IMR-90 (cell line): ENCODE measurements around the gene POLD4. TPM values are rescaled to one million over a fixed set of nuclear protein-coding genes. Genes with fewer than 3 reads are reported as not detected.

Experiments used
- ATAC-seq: fragments of 200-7000 bp; cut with Tn5 transposase; 2 replicates; pipeline ENCODE4 v1.9.1; 2020; ENCODE audit warnings: low read depth, mild to moderate bottlenecking, moderate library complexity
- BruUV-seq: library from RNA; stranded (reverse); fragments of 400-500 nt; replicated peaks from 2 replicates; lab custom pipeline; 2021; lab: Mats Ljungman, UMichigan
- CTCF ChIA-PET: fragments of 300-600 bp; formaldehyde crosslinking; extraction: SDS; loops from one replicate; lab custom pipeline; 2021; ENCODE audit warnings: antibody characterized with exemption; lab: Yijun Ruan, JAX
- POLR2A ChIA-PET: fragments of 300-600 bp; sonication (Branson Sonifier 250); formaldehyde crosslinking; loops from one replicate; lab custom pipeline; 2022; ENCODE audit warnings: antibody characterized with exemption; ENCODE audit not compliant: unreplicated experiment; lab: Charles Lee
- DNase-seq: peaks from one replicate; pipeline ENCODE4 v3.0.0; 2013
- H2AFZ ChIP-seq: replicated peaks from 2 replicates; pipeline ENCODE3; 2013; ENCODE audit warnings: low read length, mild to moderate bottlenecking; ENCODE audit not compliant: poor library complexity
- H2AK5ac ChIP-seq: 2 replicates; pipeline ENCODE4 v1.6.1; 2013; ENCODE audit warnings: low read depth, low read length, inconsistent platforms
- H2AK9ac ChIP-seq: replicated peaks from 2 replicates; pipeline ENCODE3; 2013; ENCODE audit warnings: mild to moderate bottlenecking, low read depth, low read length, moderate library complexity; ENCODE audit not compliant: poor library complexity
- H2BK120ac ChIP-seq: 2 replicates; pipeline ENCODE4 v1.6.1; 2013; ENCODE audit warnings: low read depth, low read length, inconsistent platforms
- H2BK15ac ChIP-seq: 3 replicates; pipeline ENCODE4 v1.6.1; 2013; ENCODE audit warnings: low read depth, low read length, inconsistent platforms
- H2BK20ac ChIP-seq: 2 replicates; pipeline ENCODE4 v1.6.1; 2013; ENCODE audit warnings: low read depth, mild to moderate bottlenecking, inconsistent platforms, low read length, moderate library complexity
- H2BK5ac ChIP-seq: 2 replicates; pipeline ENCODE4 v1.6.1; 2013; ENCODE audit warnings: mild to moderate bottlenecking, low read depth, low read length, inconsistent platforms; ENCODE audit not compliant: poor library complexity, severe bottlenecking
- H3K14ac ChIP-seq: replicated peaks from 2 replicates; pipeline ENCODE4 v1.6.1; 2013; ENCODE audit warnings: low read depth, low read length, inconsistent platforms
- H3K18ac ChIP-seq: 2 replicates; pipeline ENCODE4 v1.6.1; 2013; ENCODE audit warnings: low read depth, low read length, control low read depth
- H3K23ac ChIP-seq: 2 replicates; pipeline ENCODE4 v1.6.1; 2013; ENCODE audit warnings: low read depth, low read length, inconsistent platforms
- H3K27ac ChIP-seq: 2 replicates; pipeline ENCODE4 v1.5.1; 2013; ENCODE audit warnings: mild to moderate bottlenecking, control low read depth, low read length; ENCODE audit not compliant: insufficient read depth
- H3K27me3 ChIP-seq: 2 replicates; pipeline ENCODE4 v1.6.1; 2013; ENCODE audit warnings: low read length; ENCODE audit not compliant: control insufficient read depth, insufficient read depth
- H3K36me3 ChIP-seq: 2 replicates; pipeline ENCODE4 v1.6.1; 2013; ENCODE audit warnings: low read length, mixed read lengths; ENCODE audit not compliant: control insufficient read depth, insufficient read depth
- H3K4ac ChIP-seq: 2 replicates; pipeline ENCODE4 v1.6.1; 2013; ENCODE audit warnings: low read depth, low read length, inconsistent platforms
- H3K4me1 ChIP-seq: 2 replicates; pipeline ENCODE4 v1.6.1; 2013; ENCODE audit warnings: low read length, mixed read lengths; ENCODE audit not compliant: control insufficient read depth, insufficient read depth
- H3K4me2 ChIP-seq: 2 replicates; pipeline ENCODE4 v1.6.1; 2013; ENCODE audit warnings: low read depth, mild to moderate bottlenecking, control low read depth, low read length, moderate library complexity
- H3K4me3 ChIP-seq: 2 replicates; pipeline ENCODE4 v1.5.1; 2013; ENCODE audit warnings: low read depth, mild to moderate bottlenecking, control low read depth, low read length, moderate library complexity; ENCODE audit not compliant: insufficient read depth
- H3K56ac ChIP-seq: 2 replicates; pipeline ENCODE4 v1.6.1; 2013; ENCODE audit warnings: low read length, inconsistent platforms; ENCODE audit not compliant: insufficient read depth; ENCODE audit errors: extremely low read depth
- H3K79me1 ChIP-seq, 2 experiments: 2 replicates each; pipeline ENCODE4 v1.6.1; 2013; ENCODE audit warnings: low read length in 2 of 2, inconsistent platforms in 1 of 2, low read depth in 1 of 2
- H3K9ac ChIP-seq: 2 replicates; pipeline ENCODE4 v1.6.1; 2013; ENCODE audit warnings: low read depth, low read length, control low read depth
- H3K9me1 ChIP-seq: 2 replicates; pipeline ENCODE4 v1.6.1; 2013; ENCODE audit warnings: low read length, inconsistent platforms; ENCODE audit not compliant: insufficient read depth
- H3K9me3 ChIP-seq: 2 replicates; pipeline ENCODE4 v1.6.1; 2013; ENCODE audit warnings: low read length; ENCODE audit not compliant: control insufficient read depth, insufficient read depth
- H4K20me1 ChIP-seq: 2 replicates; pipeline ENCODE4 v1.6.1; 2013; ENCODE audit warnings: low read length, inconsistent platforms; ENCODE audit not compliant: insufficient read depth
- H4K5ac ChIP-seq: 2 replicates; pipeline ENCODE4 v1.6.1; 2013; ENCODE audit warnings: mild to moderate bottlenecking, low read depth, low read length, control low read depth
- H4K8ac ChIP-seq, 2 experiments: 2 replicates each; pipeline ENCODE4 v1.6.1; 2013; ENCODE audit warnings: low read depth in 2 of 2, low read length in 2 of 2, control low read depth in 1 of 2, inconsistent platforms in 1 of 2
- H4K91ac ChIP-seq: 2 replicates; pipeline ENCODE4 v1.6.1; 2013; ENCODE audit warnings: low read depth, low read length, inconsistent platforms; ENCODE audit not compliant: insufficient read depth
- BHLHE40 ChIP-seq: fragments of 150-350 bp; IDR thresholded peaks from 2 replicates; pipeline ENCODE4 v1.6.1; 2016; ENCODE audit warnings: mild to moderate bottlenecking, low read depth, low read length
- CTCF ChIP-seq: conservative IDR thresholded peaks from 2 replicates; pipeline ENCODE4 v1.5.1; 2012; ENCODE audit warnings: mild to moderate bottlenecking, low read depth, low read length, improper control_type of control experiment
- ELK1 ChIP-seq: fragments of 150-350 bp; IDR thresholded peaks from 2 replicates; pipeline ENCODE4 v1.6.1; 2016; ENCODE audit warnings: low read depth, mild to moderate bottlenecking, low read length, moderate library complexity, borderline replicate concordance
- FOS ChIP-seq: fragments of 150-350 bp; IDR thresholded peaks from 2 replicates; pipeline ENCODE4 v1.6.1; 2016; ENCODE audit warnings: low read depth, low read length
- MAFK ChIP-seq: IDR thresholded peaks from 2 replicates; pipeline ENCODE4 v1.6.1; 2012; ENCODE audit warnings: low read depth, low read length, improper control_type of control experiment
- MAZ ChIP-seq: IDR thresholded peaks from 2 replicates; pipeline ENCODE4 v1.6.1; 2012; ENCODE audit warnings: low read depth, mild to moderate bottlenecking, low read length, improper control_type of control experiment, moderate library complexity, borderline replicate concordance
- MXI1 ChIP-seq: IDR thresholded peaks from 2 replicates; pipeline ENCODE4 v1.6.1; 2012; ENCODE audit warnings: low read depth, mild to moderate bottlenecking, low read length, moderate library complexity, borderline replicate concordance
- NFE2L2 ChIP-seq: fragments of 150-350 bp; IDR thresholded peaks from 2 replicates; pipeline ENCODE4 v1.6.1; 2016; ENCODE audit warnings: low read depth, mild to moderate bottlenecking, low read length
- POLR2A ChIP-seq: IDR thresholded peaks from 2 replicates; pipeline ENCODE4 v1.6.1; 2012; ENCODE audit warnings: mild to moderate bottlenecking, low read depth, low read length
- RAD21 ChIP-seq: IDR thresholded peaks from 2 replicates; pipeline ENCODE4 v1.6.1; 2012; ENCODE audit warnings: low read length, improper control_type of control experiment
- RCOR1 ChIP-seq: IDR thresholded peaks from 2 replicates; pipeline ENCODE4 v1.6.1; 2012; ENCODE audit warnings: mild to moderate bottlenecking, low read length, improper control_type of control experiment; ENCODE audit not compliant: insufficient replicate concordance
- RFX5 ChIP-seq: IDR thresholded peaks from 2 replicates; pipeline ENCODE4 v1.8.0; 2012; ENCODE audit warnings: low read depth, mild to moderate bottlenecking, low read length, moderate library complexity
- SMC3 ChIP-seq: fragments of 150-350 bp; IDR thresholded peaks from 2 replicates; pipeline ENCODE4 v1.6.1; 2016; ENCODE audit warnings: low read depth, mild to moderate bottlenecking, antibody characterized with exemption, low read length, moderate library complexity
- USF2 ChIP-seq: fragments of 150-350 bp; IDR thresholded peaks from 2 replicates; pipeline ENCODE4 v1.6.1; 2017; ENCODE audit warnings: mild to moderate bottlenecking, antibody characterized with exemption, low read length, low read depth
- WGBS, 2 experiments: methylation state at CpG; one replicate each; pipeline versions ENCODE4 v1.1.5 to v1.1.7; 2013; ENCODE audit warnings: missing lambda C conversion rate in 2 of 2; ENCODE audit not compliant: insufficient read length in 1 of 2; ENCODE audit errors: extremely low coverage in 2 of 2; 5-methylcytosine and 5-hydroxymethylcytosine counted together
- dilution Hi-C: fragments of 300-500 bp; cut with HindIII; formaldehyde crosslinking; loops from one replicate; pipeline ENCODE4 v1.14.3; 2018; ENCODE audit warnings: low sequenced_read_pairs; ENCODE audit not compliant: unreplicated experiment
- in situ Hi-C: fragments of 300-500 bp; cut with MboI; formaldehyde crosslinking; loops from 3 replicates; pipeline ENCODE4 v1.14.3; 2019; ENCODE audit warnings: low sequenced_read_pairs, inconsistent platforms, mixed read lengths
- intact Hi-C: fragments of 100-400 bp; cut with micrococcal nuclease; formaldehyde crosslinking; loops from 2 replicates; pipeline ENCODE4 v1.10.0; 2022
- polyA plus RNA-seq, 3 experiments: library from polyadenylated mRNA; depleted of rRNA; stranded (reverse); fragments of >200 nt; gene quantifications; 2 replicates each; pipeline ENCODE4 v1.2.3, GENCODE V29; 2012; ENCODE audit warnings: low replicate concordance in 1 of 3
- total RNA-seq: library from RNA; depleted of rRNA; stranded (reverse); fragments of >200 nt; gene quantifications from 2 replicates; pipeline ENCODE4 v1.2.3, GENCODE V29; 2012

Gene POLD4
- total and polyA plus RNA-seq, 2 of the 4 experiments (the other 2 are of a cell fraction) = 46.4 to 133 TPM

GRCh38 chr11:67316882-67317204 lies 36.5 kb downstream of the POLD4 start (continued):
- TF ChIP-seq RCOR1 = no peak

GRCh38 chr11:67315325-67315909 lies 37.9 kb downstream of the POLD4 start:
- Histone ChIP-seq H4K20me1 (no peaks in the 10 kb centered on the region; the same call in 1 of the 2 replicates), H3K27ac (no peak overlapping the region), H2AK9ac (no peak overlapping the region), H2AK5ac (no peak overlapping the region), H3K79me1 (no peaks in the 10 kb centered on the region; a peak in 1 of 4 replicates), H3K4me3 (no peak overlapping the region), H3K36me3 (peaks cover 6% of the 10 kb centered on the region; the same call in 1 of the 2 replicates), H4K91ac (no peak overlapping the region), H3K18ac (no peak overlapping the region), H3K27me3 (no peaks in the 10 kb centered on the region), H4K8ac (no peak overlapping the region), H3K14ac (no peak overlapping the region), H3K56ac (no peak overlapping the region), H2BK5ac (no peak overlapping the region), H3K9me1 (peaks cover under 1% of the 10 kb centered on the region; the same call in 1 of the 2 replicates), H2BK20ac (no peak overlapping the region), H3K23ac (no peak overlapping the region), H2AFZ (no peak overlapping the region), H3K4me1 (0 out of 2 replicates have a peak, but pooled peaks cover 2% of the 10 kb centered on the region), H3K9ac (no peak overlapping the region), H2BK120ac (no peak overlapping the region), H3K4ac (no peak overlapping the region), H4K5ac (no peak overlapping the region), H3K9me3 (no peaks in the 10 kb centered on the region), H3K4me2 (no peak overlapping the region), H2BK15ac (no peak overlapping the region)
- no TSS peak for BruUV-seq
- in situ Hi-C loops (loop anchor here (5.0 to 10.0 kb wide), 2 partner anchors 53 to 231 kb away; no protein-coding TSS in a partner anchor), intact Hi-C loops (no loop called here), dilution Hi-C loops (no loop called here)
- ChIA-PET POLR2A (no interaction called here), CTCF (no interaction called here)
- no peak for DNase-seq
- ATAC-seq = no peak
- WGBS, 2 experiments = no CpG with 5 or more reads among the region's 9 CpGs
- no peak for TF ChIP-seq MAFK
- no peak for TF ChIP-seq BHLHE40
- no peak for TF ChIP-seq SMC3
- TF ChIP-seq MAZ = no peak
- TF ChIP-seq RCOR1 = no peak
- TF ChIP-seq ELK1 = no peak
- no peak for TF ChIP-seq MXI1
- TF ChIP-seq FOS = no peak
- no peak for TF ChIP-seq CTCF
- TF ChIP-seq POLR2A = no peak
- TF ChIP-seq USF2 = no peak
- no peak for TF ChIP-seq RFX5
- no peak for TF ChIP-seq NFE2L2
- no peak for TF ChIP-seq RAD21
